Measurements from ENCODE around the gene SERPIND1.

Gene SERPIND1

GRCh38 chr22:20809538-20810185 lies 35.7 kb downstream of the SERPIND1 start:
- Histone ChIP-seq H2AFZ (ENCODE audit: low read length) (no peak overlapping the region), H3K9me3 (ENCODE audit: insufficient read depth, low read depth, low read length) (no peaks in the 10 kb centered on the region), H3K27me3 (ENCODE audit: insufficient read depth, low read length, poor library complexity, severe bottlenecking) (no peaks in the 10 kb centered on the region), H3K9me2 (replicated peaks; ENCODE audit: low read depth, low read length) (no peaks in the 10 kb centered on the region), H4K20me1 (ENCODE audit: insufficient read depth, low read length, poor library complexity, severe bottlenecking) (no peaks in the 10 kb centered on the region), H3K4me2 (ENCODE audit: low read depth, low read length, poor library complexity, severe bottlenecking) (no peak overlapping the region), H3K9ac (ENCODE audit: low read depth, low read length, poor library complexity, severe bottlenecking) (no peak overlapping the region), H3F3A (ENCODE audit: low read depth) (no peaks in the 10 kb centered on the region), H3K4me1 (ENCODE audit: insufficient read depth, low read length, poor library complexity, severe bottlenecking) (peaks cover 6% of the 10 kb centered on the region), H3K36me3 (ENCODE audit: insufficient read depth, low read length) (peaks cover 83% of the 10 kb centered on the region; the same call in 1 of the 2 replicates), H3K79me2 (ENCODE audit: insufficient read depth, low read length) (no peaks in the 10 kb centered on the region), H3K4me3 (ENCODE audit: low read length, poor library complexity, severe bottlenecking) (no peak overlapping the region)
- TF ChIP-seq CTCF (conservative IDR thresholded peaks at IDR 0.05; ENCODE audit: low read length): no peak
- no peak for TF ChIP-seq EZH2phosphoT487 (IDR thresholded peaks at IDR 0.05; ENCODE audit: borderline replicate concordance)

GRCh38 chr22:20810645-20811044 lies 36.7 kb downstream of the SERPIND1 start:
- H3K9me3 ChIP-seq (ENCODE audit: insufficient read depth, low read depth, low read length): no peaks in the 10 kb centered on the region
- no peaks in the 10 kb centered on the region for H4K20me1 ChIP-seq (ENCODE audit: insufficient read depth, low read length, poor library complexity, severe bottlenecking)
- H3K4me2 ChIP-seq (ENCODE audit: low read depth, low read length, poor library complexity, severe bottlenecking): no peak overlapping the region
- H3K9ac ChIP-seq (ENCODE audit: low read depth, low read length, poor library complexity, severe bottlenecking): no peak overlapping the region
- no peak overlapping the region for H2AFZ ChIP-seq (ENCODE audit: low read length)
- H3K9me2 ChIP-seq (replicated peaks; ENCODE audit: low read depth, low read length): no peaks in the 10 kb centered on the region
- no peaks in the 10 kb centered on the region for H3K27me3 ChIP-seq (ENCODE audit: insufficient read depth, low read length, poor library complexity, severe bottlenecking)
- H3K36me3 ChIP-seq (ENCODE audit: insufficient read depth, low read length): peaks cover 81% of the 10 kb centered on the region; the same call in 1 of the 2 replicates
- H3K4me1 ChIP-seq (ENCODE audit: insufficient read depth, low read length, poor library complexity, severe bottlenecking): peaks cover 6% of the 10 kb centered on the region
- no peaks in the 10 kb centered on the region for H3F3A ChIP-seq (ENCODE audit: low read depth)
- TF ChIP-seq CTCF (conservative IDR thresholded peaks at IDR 0.05; ENCODE audit: low read length): no peak
- TF ChIP-seq EZH2phosphoT487 (IDR thresholded peaks at IDR 0.05; ENCODE audit: borderline replicate concordance): no peak
- H3K4me3 ChIP-seq (ENCODE audit: low read length, poor library complexity, severe bottlenecking): no peak overlapping the region
- no peaks in the 10 kb centered on the region for H3K79me2 ChIP-seq (ENCODE audit: insufficient read depth, low read length)

- no peak overlapping the region for H3K4me3 ChIP-seq (ENCODE audit: low read length, poor library complexity, severe bottlenecking)
- no peak for TF ChIP-seq EZH2phosphoT487 (IDR thresholded peaks at IDR 0.05; ENCODE audit: borderline replicate concordance)
- TF ChIP-seq CTCF (conservative IDR thresholded peaks at IDR 0.05; ENCODE audit: low read length): no peak
- H3K79me2 ChIP-seq (ENCODE audit: insufficient read depth, low read length): no peaks in the 10 kb centered on the region
- H3K27me3 ChIP-seq (ENCODE audit: insufficient read depth, low read length, poor library complexity, severe bottlenecking): no peaks in the 10 kb centered on the region
- peaks cover 6% of the 10 kb centered on the region for H3K4me1 ChIP-seq (ENCODE audit: insufficient read depth, low read length, poor library complexity, severe bottlenecking)
- H3K9ac ChIP-seq (ENCODE audit: low read depth, low read length, poor library complexity, severe bottlenecking): no peak overlapping the region
- H3F3A ChIP-seq (ENCODE audit: low read depth): no peaks in the 10 kb centered on the region
- H3K36me3 ChIP-seq (ENCODE audit: insufficient read depth, low read length): peaks cover 77% of the 10 kb centered on the region; the same call in 1 of the 2 replicates
- H3K4me2 ChIP-seq (ENCODE audit: low read depth, low read length, poor library complexity, severe bottlenecking): no peak overlapping the region
- H2AFZ ChIP-seq (ENCODE audit: low read length): no peak overlapping the region
- no peaks in the 10 kb centered on the region for H3K9me2 ChIP-seq (replicated peaks; ENCODE audit: low read depth, low read length)
- no peaks in the 10 kb centered on the region for H4K20me1 ChIP-seq (ENCODE audit: insufficient read depth, low read length, poor library complexity, severe bottlenecking)
- H3K9me3 ChIP-seq (ENCODE audit: insufficient read depth, low read depth, low read length): no peaks in the 10 kb centered on the region
Observed at GRCh38 chr22:20811171-20811570, 37.3 kb downstream of the SERPIND1 start.
